Astrocyte (in vitro differentiated cells and primary cell): ENCODE data around the gene AMZ1. TPM values are rescaled to one million over a fixed set of nuclear protein-coding genes. Genes with fewer than 3 reads are reported as not detected.

Experiments
- DNase-seq: peaks from one replicate; pipeline ENCODE4 v3.0.0-alpha.2; 2010; ENCODE audit warnings: low read depth
- FAIRE-seq: peaks from 2 replicates; lab custom pipeline; 2011; peaks lifted over from hg19 to GRCh38; lab: Jason Lieb, UNC
- H2AFZ ChIP-seq: 2 replicates; pipeline ENCODE4 v1.6.0; 2012; ENCODE audit warnings: low read depth, low read length, inconsistent platforms
- H3K27ac ChIP-seq: 2 replicates; pipeline ENCODE4 v1.5.1; 2011; ENCODE audit warnings: low read depth, low read length, inconsistent platforms
- H3K27me3 ChIP-seq: 2 replicates; pipeline ENCODE4 v1.6.0; 2011; ENCODE audit warnings: low read length, inconsistent platforms; ENCODE audit not compliant: insufficient read depth
- H3K36me3 ChIP-seq: 2 replicates; pipeline ENCODE4 v1.5.1; 2011; ENCODE audit warnings: low read length, inconsistent platforms; ENCODE audit not compliant: insufficient read depth
- H3K4me1 ChIP-seq: 2 replicates; pipeline ENCODE4 v1.5.1; 2011; ENCODE audit warnings: low read length, inconsistent platforms; ENCODE audit not compliant: insufficient read depth
- H3K4me2 ChIP-seq: 2 replicates; pipeline ENCODE4 v1.6.0; 2012; ENCODE audit warnings: low read length, inconsistent platforms
- H3K4me3 ChIP-seq: 2 replicates; pipeline ENCODE4 v1.5.1; 2011; ENCODE audit warnings: low read depth, mild to moderate bottlenecking, low read length, inconsistent platforms; ENCODE audit not compliant: insufficient read depth
- H3K79me2 ChIP-seq: 2 replicates; pipeline ENCODE4 v1.6.0; 2012; ENCODE audit warnings: mild to moderate bottlenecking, low read length, inconsistent platforms; ENCODE audit not compliant: insufficient read depth
- H3K9ac ChIP-seq: 2 replicates; pipeline ENCODE4 v1.6.0; 2012; ENCODE audit warnings: mild to moderate bottlenecking, low read length, inconsistent platforms
- H3K9me3 ChIP-seq: 2 replicates; pipeline ENCODE4 v1.5.1; 2012; ENCODE audit warnings: low read depth, mild to moderate bottlenecking, low read length, inconsistent platforms; ENCODE audit not compliant: insufficient read depth
- H4K20me1 ChIP-seq: 2 replicates; pipeline ENCODE4 v1.6.0; 2012; ENCODE audit warnings: low read length, inconsistent platforms; ENCODE audit not compliant: insufficient read depth
- H3K27ac Mint-ChIP-seq: one replicate; pipeline ENCODE4 v1.8.0; 2021; ENCODE audit warnings: mild to moderate bottlenecking, mixed read lengths; ENCODE audit not compliant: unreplicated experiment
- H3K27me3 Mint-ChIP-seq: one replicate; pipeline ENCODE4 v1.8.0; 2021; ENCODE audit warnings: low read depth, mixed read lengths; ENCODE audit not compliant: unreplicated experiment
- H3K36me3 Mint-ChIP-seq: one replicate; pipeline ENCODE4 v1.8.0; 2021; ENCODE audit warnings: low read depth, mixed read lengths; ENCODE audit not compliant: unreplicated experiment
- H3K4me1 Mint-ChIP-seq: one replicate; pipeline ENCODE4 v1.8.0; 2021; ENCODE audit warnings: low read depth, mixed read lengths; ENCODE audit not compliant: unreplicated experiment
- H3K4me3 Mint-ChIP-seq: one replicate; pipeline ENCODE4 v1.8.0; 2021; ENCODE audit warnings: mild to moderate bottlenecking, moderate library complexity, mixed read lengths; ENCODE audit not compliant: unreplicated experiment
- H3K9me3 Mint-ChIP-seq: one replicate; pipeline ENCODE4 v1.8.0; 2021; ENCODE audit warnings: mild to moderate bottlenecking, mixed read lengths; ENCODE audit not compliant: unreplicated experiment
- CTCF ChIP-seq: IDR thresholded peaks from 2 replicates; pipeline ENCODE4 v1.5.1; 2011; ENCODE audit warnings: low read depth, mild to moderate bottlenecking, inconsistent platforms, low read length, moderate library complexity; ENCODE audit not compliant: insufficient read depth
- EZH2 ChIP-seq: IDR thresholded peaks from 2 replicates; pipeline ENCODE4 v1.6.1; 2012; ENCODE audit warnings: mild to moderate bottlenecking, low read length, inconsistent platforms; ENCODE audit not compliant: insufficient read depth
- total RNA-seq: library from RNA; stranded (reverse); gene quantifications from 2 replicates; pipeline ENCODE4 v1.2.1, GENCODE V29; 2021

The AMZ1 gene
- total RNA-seq, 1 donor from 2014 or later, result 3.4 TPM

- Mint-ChIP-seq H3K4me3 (peak overlapping the region; percentile 37), H3K9me3 (peaks cover 3% of the 10 kb centered on the region), H3K27me3 (no peaks in the 10 kb centered on the region), H3K36me3 (peaks cover 21% of the 10 kb centered on the region), H3K4me1 (peaks cover 51% of the 10 kb centered on the region), H3K27ac (peak overlapping the region; percentile 79)
- Histone ChIP-seq H3K27ac (no peak overlapping the region), H3K4me1 (peaks cover 42% of the 10 kb centered on the region), H3K27me3 (no peaks in the 10 kb centered on the region), H3K36me3 (no peaks in the 10 kb centered on the region), H3K79me2 (peaks cover 29% of the 10 kb centered on the region), H4K20me1 (peaks cover 3% of the 10 kb centered on the region), H3K4me3 (no peak overlapping the region), H3K4me2 (no peak overlapping the region), H3K9ac (peak overlapping the region; percentile 51), H3K9me3 (no peaks in the 10 kb centered on the region), H2AFZ (no peak overlapping the region)
- no peak for DNase-seq
- TF ChIP-seq CTCF (no peak), EZH2 (no peak)
- no peak for FAIRE-seq
Measured at GRCh38 chr7:2761801-2762497, 73.9 kb downstream of the AMZ1 start.

- Histone ChIP-seq H3K9me3 (no peaks in the 10 kb centered on the region), H3K79me2 (peaks cover 29% of the 10 kb centered on the region), H3K27ac (peak overlapping the region; percentile 18), H3K27me3 (no peaks in the 10 kb centered on the region), H4K20me1 (peaks cover 3% of the 10 kb centered on the region), H3K4me1 (peaks cover 28% of the 10 kb centered on the region), H3K36me3 (no peaks in the 10 kb centered on the region), H2AFZ (no peak overlapping the region), H3K9ac (peak overlapping the region; percentile 51), H3K4me3 (no peak overlapping the region), H3K4me2 (peak overlapping the region; percentile 53)
- TF ChIP-seq EZH2, result no peak
- TF ChIP-seq CTCF, result no peak
- no peak overlapping the region for H3K4me3 Mint-ChIP-seq
- no peak for FAIRE-seq
- no peaks in the 10 kb centered on the region for H3K27me3 Mint-ChIP-seq
- H3K4me1 Mint-ChIP-seq, result peaks cover 37% of the 10 kb centered on the region
- H3K9me3 Mint-ChIP-seq, result peaks cover under 1% of the 10 kb centered on the region
- peaks cover 17% of the 10 kb centered on the region for H3K36me3 Mint-ChIP-seq
- peak overlapping the region; percentile 80 for H3K27ac Mint-ChIP-seq
- DNase-seq, result no peak
Measured at GRCh38 chr7:2763597-2763996, 75.6 kb downstream of the AMZ1 start.

GRCh38 chr7:2764621-2765020 lies 76.6 kb downstream of the AMZ1 start:
- H2AFZ ChIP-seq, result no peak overlapping the region
- H3K36me3 ChIP-seq, result no peaks in the 10 kb centered on the region
- FAIRE-seq (no peak), DNase-seq (no peak)
- H3K27me3 ChIP-seq, result no peaks in the 10 kb centered on the region
- peaks cover 30% of the 10 kb centered on the region for H3K4me1 Mint-ChIP-seq
- H3K27ac ChIP-seq, result no peak overlapping the region
- peaks cover 27% of the 10 kb centered on the region for H3K4me1 ChIP-seq
- no peaks in the 10 kb centered on the region for H3K9me3 ChIP-seq
- H3K9ac ChIP-seq, result no peak overlapping the region
- no peak overlapping the region for H3K4me3 Mint-ChIP-seq
- peaks cover 13% of the 10 kb centered on the region for H3K36me3 Mint-ChIP-seq
- peaks cover 24% of the 10 kb centered on the region for H3K79me2 ChIP-seq
- H3K4me2 ChIP-seq, result no peak overlapping the region
- H3K27me3 Mint-ChIP-seq, result no peaks in the 10 kb centered on the region
- no peak overlapping the region for H3K27ac Mint-ChIP-seq
- no peaks in the 10 kb centered on the region for H3K9me3 Mint-ChIP-seq
- peaks cover 3% of the 10 kb centered on the region for H4K20me1 ChIP-seq
- TF ChIP-seq EZH2 (no peak), CTCF (no peak)
- no peak overlapping the region for H3K4me3 ChIP-seq
